SK-N-SH (cell line): ENCODE results near the gene HSPB2. TPM values are rescaled to one million over a fixed set of nuclear protein-coding genes. Genes with fewer than 3 reads are reported as not detected.

ENCODE experiments used
- CTCF ChIA-PET: fragments of 300-600, 350-600 bp; formaldehyde crosslinking; extraction: SDS; loops from one replicate; lab custom pipeline; 2021; lab: Yijun Ruan, JAX
- POLR2A ChIA-PET: fragments of 350-600 bp; sonication (Branson Sonifier 250); formaldehyde crosslinking; extraction: SDS; loops from one replicate; lab custom pipeline; 2020; ENCODE audit warnings: antibody characterized with exemption, inconsistent platforms; lab: Yijun Ruan, JAX
- DNase-seq: peaks from one replicate; pipeline ENCODE4 v3.0.0; 2012
- H2AFZ ChIP-seq: fragments of 200-600 bp; sonication (generic); 2 replicates; pipeline ENCODE4 v1.8.1; 2016; ENCODE audit warnings: antibody characterized with exemption, mild to moderate bottlenecking, low read depth
- H3F3A ChIP-seq: fragments of 200-600 bp; sonication (generic); replicated peaks from 2 replicates; pipeline ENCODE3; 2016; ENCODE audit warnings: antibody characterized with exemption, mild to moderate bottlenecking; ENCODE audit not compliant: insufficient read depth
- H3K27ac ChIP-seq, 2 experiments: fragments of 200-500 bp in 1 of 2; fragments of 200-600 bp in 1 of 2; sonication (Bioruptor generic) in 1 of 2; sonication (generic), shearing (Covaris generic) in 1 of 2; 2 replicates each; pipeline versions ENCODE4 v1.5.1 to v1.6.1; 2014 to 2016; ENCODE audit warnings: low read depth in 2 of 2, inconsistent platforms in 1 of 2, low read length in 1 of 2, mild to moderate bottlenecking in 1 of 2, mixed read lengths in 1 of 2
- H3K27me3 ChIP-seq: fragments of 200-600 bp; sonication (generic), shearing (Covaris generic); 2 replicates; pipeline ENCODE4 v1.6.1; 2016; ENCODE audit warnings: mixed run types; ENCODE audit not compliant: insufficient read depth
- H3K36me3 ChIP-seq, 2 experiments: fragments of 200-500 bp in 1 of 2; fragments of 200-600 bp in 1 of 2; sonication (Bioruptor generic) in 1 of 2; sonication (generic) in 1 of 2; replicated peaks in 1 of 2; 2 replicates each; pipeline versions ENCODE3 to v1.5.1; 2014 to 2016; ENCODE audit warnings: low read length in 1 of 2, mild to moderate bottlenecking in 1 of 2; ENCODE audit not compliant: insufficient read depth in 2 of 2, control insufficient read depth in 1 of 2
- H3K4me1 ChIP-seq, 2 experiments: fragments of 200-500 bp in 1 of 2; fragments of 200-600 bp in 1 of 2; sonication (Bioruptor generic) in 1 of 2; sonication (generic), shearing (Covaris generic) in 1 of 2; 2 replicates each; pipeline versions ENCODE4 v1.5.1 to v1.6.1; 2014 to 2016; ENCODE audit warnings: low read depth in 1 of 2, low read length in 1 of 2, mixed run types in 1 of 2; ENCODE audit not compliant: insufficient read depth in 2 of 2, control insufficient read depth in 1 of 2
- H3K4me2 ChIP-seq: fragments of 200-600 bp; sonication (generic), shearing (Covaris generic); 2 replicates; pipeline ENCODE4 v1.6.1; 2017; ENCODE audit warnings: mixed run types
- H3K4me3 ChIP-seq, 2 experiments: fragments of 200-500 bp in 1 of 2; fragments of 200-600 bp in 1 of 2; sonication (Bioruptor generic) in 1 of 2; sonication (generic), shearing (Covaris generic) in 1 of 2; 2 replicates each; pipeline versions ENCODE4 v1.5.1 to v1.8.1; 2014 to 2016; ENCODE audit warnings: low read depth in 2 of 2, inconsistent platforms in 1 of 2, low read length in 1 of 2, mild to moderate bottlenecking in 1 of 2, mixed read lengths in 1 of 2, moderate library complexity in 1 of 2
- H3K79me2 ChIP-seq: fragments of 200-600 bp; sonication (generic); 2 replicates; pipeline ENCODE4 v1.8.1; 2017; ENCODE audit warnings: mild to moderate bottlenecking; ENCODE audit not compliant: insufficient read depth
- H3K9ac ChIP-seq: fragments of 200-600 bp; sonication (generic); 2 replicates; pipeline ENCODE4 v1.6.1; 2017; ENCODE audit warnings: mixed run types
- H3K9me2 ChIP-seq: fragments of 200-600 bp; sonication (generic); 2 replicates; pipeline ENCODE4 v1.6.1; 2017; ENCODE audit warnings: mixed run types
- H3K9me3 ChIP-seq: fragments of 200-600 bp; sonication (generic); 2 replicates; pipeline ENCODE4 v1.6.1; 2017; ENCODE audit warnings: mixed run types, mild to moderate bottlenecking, moderate library complexity
- H4K20me1 ChIP-seq: fragments of 200-600 bp; sonication (generic); 2 replicates; pipeline ENCODE4 v1.6.1; 2017; ENCODE audit warnings: mild to moderate bottlenecking, mixed run types; ENCODE audit not compliant: insufficient read depth
- ELF1 ChIP-seq: IDR thresholded peaks from 2 replicates; pipeline ENCODE4 v1.4.0; 2012
- FOXJ3 ChIP-seq: sonication (generic); formaldehyde crosslinking; IDR thresholded peaks from 2 replicates; pipeline ENCODE4 v1.5.1; 2020; ENCODE audit warnings: mild to moderate bottlenecking, missing genetic modification reagents
- MEF2A ChIP-seq: IDR thresholded peaks from 2 replicates; pipeline ENCODE4 v1.4.0; 2012; ENCODE audit warnings: low read depth, borderline replicate concordance
- POLR2AphosphoS5 ChIP-seq: IDR thresholded peaks from 2 replicates; pipeline ENCODE4 v1.6.1; 2012; ENCODE audit warnings: low read depth, low read length
- RAD21 ChIP-seq: IDR thresholded peaks from 2 replicates; pipeline ENCODE4 v1.6.1; 2012; ENCODE audit warnings: mild to moderate bottlenecking, low read length
- REST ChIP-seq: IDR thresholded peaks from 2 replicates; pipeline ENCODE4 v1.6.1; 2012; ENCODE audit warnings: mild to moderate bottlenecking, low read depth, low read length, moderate library complexity
- RFX5 ChIP-seq: IDR thresholded peaks from 2 replicates; pipeline ENCODE4 v1.6.1; 2012; ENCODE audit warnings: mild to moderate bottlenecking, improper control_type of control experiment, low read length
- SMC3 ChIP-seq: IDR thresholded peaks from 2 replicates; pipeline ENCODE4 v1.6.1; 2012; ENCODE audit warnings: low read depth, low read length, improper control_type of control experiment
- USF1 ChIP-seq: IDR thresholded peaks from 2 replicates; pipeline ENCODE4 v1.4.0; 2012; ENCODE audit warnings: low read depth, borderline replicate concordance
- WGBS: methylation state at CpG from one replicate; pipeline ENCODE4 v1.1.6; 2017; ENCODE audit warnings: low lambda C conversion rate; 5-methylcytosine and 5-hydroxymethylcytosine counted together
- polyA plus RNA-seq, 3 experiments: library from polyadenylated mRNA; depleted of rRNA; stranded (reverse); fragments of >200 nt; gene quantifications; 2 replicates each; pipeline ENCODE4 v1.2.3, GENCODE V29; 2012
- TF ChIP-seq, protein P1 (sequence below): fragments of 150-350 bp; IDR thresholded peaks from 2 replicates; pipeline ENCODE4 v1.6.1; 2016; ENCODE audit warnings: mild to moderate bottlenecking, low read depth, low read length

HSPB2 gene
- polyA plus RNA-seq, 1 of the 3 experiments (the other 2 are of a cell fraction), result not detected

GRCh38 chr11:111944651-111945051 lies 32.1 kb downstream of the HSPB2 start:
- peaks cover 28 to 48% of the 10 kb centered on the region in 2 experiments for H3K4me1 ChIP-seq
- peaks cover 54% of the 10 kb centered on the region; the same call in 1 of the 2 replicates for H3K79me2 ChIP-seq
- H3K9ac ChIP-seq, result peak overlapping the region; percentile 71
- ChIA-PET CTCF (interaction anchor here (1.2 to 1.5 kb wide), 2 partner anchors 29 to 37 kb away, joined by 4 to 7 read pairs; no protein-coding TSS in a partner anchor), POLR2A (no interaction called here)
- no peaks in the 10 kb centered on the region for H3K9me2 ChIP-seq
- H3F3A ChIP-seq, result peaks cover 38% of the 10 kb centered on the region
- H3K27ac ChIP-seq, result peak overlapping the region in 1 of 2 experiments; percentile 96; a peak in 2 of 4 replicates
- H3K4me3 ChIP-seq, result no peak overlapping the region
- peak overlapping the region; percentile 44 for H3K4me2 ChIP-seq
- no peaks in the 10 kb centered on the region for H3K36me3 ChIP-seq
- no peaks in the 10 kb centered on the region for H3K9me3 ChIP-seq
- 0 out of 2 replicates have a peak overlapping the region, but pooled peaks have one; percentile 2 for H2AFZ ChIP-seq
- no peak for DNase-seq
- no peaks in the 10 kb centered on the region for H3K27me3 ChIP-seq
- no peak for TF ChIP-seq RFX5
- TF ChIP-seq ELF1, result no peak
- TF ChIP-seq MEF2A, result no peak
- TF ChIP-seq USF1, result no peak
- TF ChIP-seq POLR2AphosphoS5, result peak; percentile 48; the same call in 1 of the 2 replicates
- TF ChIP-seq FOXJ3, result no peak
- TF ChIP-seq, protein P1, sequence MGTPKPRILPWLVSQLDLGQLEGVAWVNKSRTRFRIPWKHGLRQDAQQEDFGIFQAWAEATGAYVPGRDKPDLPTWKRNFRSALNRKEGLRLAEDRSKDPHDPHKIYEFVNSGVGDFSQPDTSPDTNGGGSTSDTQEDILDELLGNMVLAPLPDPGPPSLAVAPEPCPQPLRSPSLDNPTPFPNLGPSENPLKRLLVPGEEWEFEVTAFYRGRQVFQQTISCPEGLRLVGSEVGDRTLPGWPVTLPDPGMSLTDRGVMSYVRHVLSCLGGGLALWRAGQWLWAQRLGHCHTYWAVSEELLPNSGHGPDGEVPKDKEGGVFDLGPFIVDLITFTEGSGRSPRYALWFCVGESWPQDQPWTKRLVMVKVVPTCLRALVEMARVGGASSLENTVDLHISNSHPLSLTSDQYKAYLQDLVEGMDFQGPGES, result no peak
- no peak for TF ChIP-seq RAD21
- 34% methylated on average over 5 of the region's 5 CpGs for WGBS
- no peaks in the 10 kb centered on the region for H4K20me1 ChIP-seq

GRCh38 chr11:111945198-111945597 lies 32.7 kb downstream of the HSPB2 start:
- H3F3A ChIP-seq, result peaks cover 33% of the 10 kb centered on the region
- H3K27ac ChIP-seq, result peak overlapping the region; percentile 8 to 96; a peak in 3 of 4 replicates
- no peaks in the 10 kb centered on the region for H3K36me3 ChIP-seq
- H3K27me3 ChIP-seq, result no peaks in the 10 kb centered on the region
- no peaks in the 10 kb centered on the region for H3K9me2 ChIP-seq
- 0 out of 2 replicates have a peak overlapping the region, but pooled peaks have one; percentile 2 for H2AFZ ChIP-seq
- peaks cover 22 to 42% of the 10 kb centered on the region in 2 experiments for H3K4me1 ChIP-seq
- H3K9me3 ChIP-seq, result no peaks in the 10 kb centered on the region
- WGBS, result 64% methylated on average over 1 of the region's 1 CpG
- ChIA-PET CTCF (interaction anchor here (1.5 kb wide), 1 partner anchor 36 kb away, joined by 7 read pairs; no protein-coding TSS in a partner anchor), POLR2A (no interaction called here)
- peak overlapping the region; percentile 44; the same call in 1 of the 2 replicates for H3K4me2 ChIP-seq
- TF ChIP-seq SMC3, result no peak
- no peak for DNase-seq
- H3K9ac ChIP-seq, result peak overlapping the region; percentile 71
- no peak overlapping the region for H3K4me3 ChIP-seq
- H3K79me2 ChIP-seq, result peaks cover 53% of the 10 kb centered on the region; the same call in 1 of the 2 replicates
- no peaks in the 10 kb centered on the region for H4K20me1 ChIP-seq

GRCh38 chr11:111946499-111946898 lies 34.0 kb downstream of the HSPB2 start:
- H4K20me1 ChIP-seq, result no peaks in the 10 kb centered on the region
- peaks cover 0 to 5% of the 10 kb centered on the region in 2 experiments for H3K36me3 ChIP-seq
- no peak for DNase-seq
- ChIA-PET POLR2A (no interaction called here), CTCF (no interaction called here)
- H3K79me2 ChIP-seq, result peaks cover 46% of the 10 kb centered on the region; the same call in 1 of the 2 replicates
- no peaks in the 10 kb centered on the region for H3K9me2 ChIP-seq
- no peak for TF ChIP-seq RFX5
- no peak for TF ChIP-seq REST
- H3K9ac ChIP-seq, result no peak overlapping the region
- no peak overlapping the region for H3K4me3 ChIP-seq
- peaks cover 32% of the 10 kb centered on the region for H3F3A ChIP-seq
- H3K27me3 ChIP-seq, result no peaks in the 10 kb centered on the region
- no peaks in the 10 kb centered on the region for H3K9me3 ChIP-seq
- 87% methylated on average over 3 of the region's 3 CpGs for WGBS
- H3K4me1 ChIP-seq, result peaks cover 13 to 35% of the 10 kb centered on the region in 2 experiments; a peak in 3 of 4 replicates
- H2AFZ ChIP-seq, result no peak overlapping the region
- no peak overlapping the region for H3K4me2 ChIP-seq
- H3K27ac ChIP-seq, result peak overlapping the region in 1 of 2 experiments; percentile 96; a peak in 2 of 4 replicates
